K562 (cell line): Measurements from ENCODE around the gene SLC2A4. TPM values are rescaled to one million over a fixed set of nuclear protein-coding genes. Genes with fewer than 3 reads are reported as not detected.
A peak's percentile ranks its signal among the peaks of the same experiment; 100 is the strongest.

Experiments
- BCL6 ChIP-seq: fragments of 250-450 bp; sonication (Bioruptor Pico); IDR thresholded peaks from 2 replicates; pipeline ENCODE4 v1.4.0; 2020
- CAMTA2 ChIP-seq: fragments of 250-450 bp; sonication (Bioruptor Pico); conservative IDR thresholded peaks from 2 replicates; pipeline ENCODE4 v1.5.1; 2022
- CGGBP1 ChIP-seq: fragments of 250-450 bp; sonication (Bioruptor Pico); IDR thresholded peaks from 2 replicates; pipeline ENCODE4 v1.9.0; 2021; ENCODE audit warnings: mild to moderate bottlenecking
- CHD4 ChIP-seq: fragments of 200-600 bp; sonication (generic); IDR thresholded peaks from 3 replicates; pipeline ENCODE4 v1.6.1; 2012; ENCODE audit warnings: low read depth, mild to moderate bottlenecking, mixed read lengths, low read length, inconsistent platforms; ENCODE audit not compliant: insufficient read depth, insufficient replicate concordance, poor library complexity, severe bottlenecking
- E2F6 ChIP-seq, 2 experiments: IDR thresholded peaks; 2 replicates each; pipeline ENCODE4 v1.6.1; 2011; ENCODE audit warnings: borderline replicate concordance in 1 of 2, control low read depth in 1 of 2, low read depth in 1 of 2, low read length in 1 of 2, mild to moderate bottlenecking in 1 of 2, mixed read lengths in 1 of 2, moderate library complexity in 1 of 2; ENCODE audit not compliant: insufficient read depth in 1 of 2, insufficient read length in 1 of 2, poor library complexity in 1 of 2, severe bottlenecking in 1 of 2; ENCODE audit errors: extremely low read depth in 1 of 2
- ETV1 ChIP-seq: fragments of 450-650 bp; conservative IDR thresholded peaks from 2 replicates; pipeline ENCODE4 v1.6.1; 2016; ENCODE audit warnings: missing genetic modification characterization, control low read depth, low read depth, missing compliant biosample characterization
- FOXK2 ChIP-seq, 2 experiments: fragments of 450-650 bp; IDR thresholded peaks in 1 of 2; conservative IDR thresholded peaks in 1 of 2; 2 replicates each; pipeline ENCODE4 v1.6.1; 2016; ENCODE audit warnings: low read depth in 2 of 2, mild to moderate bottlenecking in 1 of 2
- HDAC6 ChIP-seq: IDR thresholded peaks from 2 replicates; pipeline ENCODE4 v1.6.1; 2012; ENCODE audit warnings: low read depth, mild to moderate bottlenecking, control low read depth, inconsistent platforms, low read length, moderate library complexity
- HDAC8 ChIP-seq: fragments of 450-650 bp; IDR thresholded peaks from 2 replicates; pipeline ENCODE4 v1.6.1; 2016; ENCODE audit warnings: mild to moderate bottlenecking, missing genetic modification characterization, moderate library complexity, missing compliant biosample characterization
- MTA1 ChIP-seq: fragments of 450-650 bp; IDR thresholded peaks from 2 replicates; pipeline ENCODE4 v1.6.1; 2017; ENCODE audit warnings: borderline replicate concordance
- NFATC3 ChIP-seq: fragments of 450-650 bp; IDR thresholded peaks from 2 replicates; pipeline ENCODE4 v1.6.1; 2017; ENCODE audit warnings: mild to moderate bottlenecking
- NFE2L1 ChIP-seq: fragments of 450-650 bp; IDR thresholded peaks from 2 replicates; pipeline ENCODE4 v1.6.1; 2016; ENCODE audit warnings: missing genetic modification characterization, low read depth, mild to moderate bottlenecking, missing compliant biosample characterization, moderate library complexity, borderline replicate concordance
- NFIX ChIP-seq: fragments of 250-450 bp; sonication (Bioruptor Pico); IDR thresholded peaks from 2 replicates; pipeline ENCODE4 v1.4.0; 2020; ENCODE audit warnings: low read depth, mild to moderate bottlenecking, moderate library complexity
- PHTF2 ChIP-seq: fragments of 250-450 bp; sonication (Bioruptor Pico); IDR thresholded peaks from 2 replicates; pipeline ENCODE4 v1.5.0; 2021; ENCODE audit warnings: mild to moderate bottlenecking
- PTBP1 ChIP-seq: fragments of 200-400 bp; formaldehyde crosslinking; IDR thresholded peaks from 2 replicates; pipeline ENCODE4 v1.6.1; 2017; ENCODE audit warnings: low read depth, low read length
- RBBP5 ChIP-seq: fragments of 200-600 bp; sonication (generic); IDR thresholded peaks from 2 replicates; pipeline ENCODE4 v1.6.1; 2012; ENCODE audit warnings: borderline replicate concordance, mild to moderate bottlenecking, low read length, control low read depth, inconsistent platforms; ENCODE audit not compliant: insufficient read depth, poor library complexity, severe bottlenecking
- SIX5 ChIP-seq, 2 experiments: IDR thresholded peaks; 2 replicates each; pipeline ENCODE4 v1.6.1; 2011; ENCODE audit warnings: low read length in 2 of 2, borderline replicate concordance in 1 of 2, low read depth in 1 of 2, mild to moderate bottlenecking in 1 of 2, moderate library complexity in 1 of 2; ENCODE audit not compliant: insufficient read depth in 1 of 2
- SMARCB1 ChIP-seq: IDR thresholded peaks from 2 replicates; pipeline ENCODE4 v1.6.1; 2011; ENCODE audit warnings: improper control_type of control experiment, low read depth; ENCODE audit not compliant: insufficient read length
- TAF15 ChIP-seq: fragments of 200-400 bp; formaldehyde crosslinking; IDR thresholded peaks from 2 replicates; pipeline ENCODE4 v1.6.1; 2017; ENCODE audit warnings: mild to moderate bottlenecking, low read depth, low read length, moderate library complexity
- THRA ChIP-seq: fragments of 450-650 bp; IDR thresholded peaks from 2 replicates; pipeline ENCODE4 v1.6.1; 2017; ENCODE audit warnings: mild to moderate bottlenecking, moderate library complexity
- ZKSCAN8 ChIP-seq: fragments of 200-800 bp; sonication (Bioruptor generic); IDR thresholded peaks from 2 replicates; pipeline ENCODE4 v1.6.1; 2016; ENCODE audit warnings: missing genetic modification characterization, missing compliant biosample characterization
- ZNF124 ChIP-seq: sonication (generic); formaldehyde crosslinking; IDR thresholded peaks from 2 replicates; pipeline ENCODE4 v1.8.1; 2022; ENCODE audit warnings: missing genetic modification reagents
- ZNF3 ChIP-seq: fragments of 250-450 bp; sonication (Bioruptor Pico); IDR thresholded peaks from 2 replicates; pipeline ENCODE4 v1.5.0; 2021; ENCODE audit warnings: mild to moderate bottlenecking, moderate library complexity
- ZNF41 ChIP-seq: fragments of 250-450 bp; sonication (Bioruptor Pico); conservative IDR thresholded peaks from 2 replicates; pipeline ENCODE4 v1.4.0; 2020; ENCODE audit warnings: mild to moderate bottlenecking
- ZNF707 ChIP-seq: fragments of 250-450 bp; sonication (Bioruptor Pico); conservative IDR thresholded peaks from 2 replicates; pipeline ENCODE4 v1.8.0; 2022; ENCODE audit warnings: inconsistent platforms, mild to moderate bottlenecking, moderate library complexity
- ZZZ3 ChIP-seq: fragments of 450-650 bp; IDR thresholded peaks from 2 replicates; pipeline ENCODE4 v1.6.1; 2016; ENCODE audit warnings: antibody characterized with exemption, mild to moderate bottlenecking, moderate library complexity
- polyA plus RNA-seq, 8 experiments: library from polyadenylated mRNA; depleted of rRNA in 4 of 8; stranded (reverse) in 5 of 8; unstranded in 3 of 8; fragments of >200 nt; fragmentation: Nextera tagmentation in 2 of 8; fragmentation: Illumina TruSeq in 1 of 8; extraction: Ambion mirVana in 2 of 8; extraction: Trizol in 1 of 8; gene quantifications; 2 replicates each; pipeline versions ENCODE4 v1.2.1 to v1.2.3, GENCODE V29; 2011 to 2014; ENCODE audit warnings: inconsistent platforms in 1 of 8, missing spikeins in 1 of 8
- total RNA-seq, 7 experiments: library from RNA; depleted of rRNA in 6 of 7; stranded (reverse); fragments of >200 nt in 6 of 7; fragmentation: Illumina TruSeq in 2 of 7; extraction: Trizol in 2 of 7; gene quantifications; 2 replicates each; pipeline versions ENCODE4 v1.2.1 to v1.2.3, GENCODE V29; 2011 to 2021; ENCODE audit warnings: low replicate concordance in 1 of 7

SLC2A4 gene
- total and polyA plus RNA-seq, 9 of the 15 experiments (the other 6 are each of a cell fraction or from before 2014, with no cell fraction given) = 0.74 to 3.5 (median 1.6) TPM

- TF ChIP-seq THRA (no peak), FOXK2 (conservative IDR thresholded peaks at IDR 0.05 in 1 of 2, IDR thresholded peaks at IDR 0.05 in 1 of 2; ENCODE audit: low read depth in 2 of 2) (peak; percentile 66 to 69; a peak in 3 of 4 replicates), CAMTA2 (no peak), ZNF3 (CRISPR knock-in tag) (no peak), ZNF707 (no peak), NFATC3 (no peak), SIX5 (IDR thresholded peaks at IDR 0.05; ENCODE audit: borderline replicate concordance in 1 of 2, insufficient read depth in 1 of 2, low read depth in 1 of 2, low read length in 2 of 2) (no peak), SMARCB1 (no peak), BCL6 (CRISPR knock-in tag) (no peak), ETV1 (no peak; the same call in 1 of the 2 replicates), NFE2L1 (tag) (no peak), MTA1 (peak; percentile 47; the same call in 1 of the 2 replicates), ZNF124 (no peak), RBBP5 (no peak), CGGBP1 (CRISPR knock-in tag) (no peak), ZZZ3 (no peak), TAF15 (no peak), HDAC6 (no peak), PTBP1 (no peak), PHTF2 (no peak), ZKSCAN8 (CRISPR knock-in tag) (no peak), E2F6 (IDR thresholded peaks at IDR 0.05; ENCODE audit: borderline replicate concordance in 1 of 2, extremely low read depth in 1 of 2, insufficient read depth in 1 of 2, insufficient read length in 1 of 2, low read depth in 1 of 2, low read length in 1 of 2, poor library complexity in 1 of 2, severe bottlenecking in 1 of 2) (no peak), ZNF41 (CRISPR knock-in tag) (no peak), NFIX (CRISPR knock-in tag) (no peak), HDAC8 (tag) (no peak), CHD4 (no peak)
Measured at GRCh38 chr17:7262935-7263800, 18.4 kb upstream of the SLC2A4 start (continued).
